ENCODE results near the gene SORBS1. TPM values are rescaled to one million over a fixed set of nuclear protein-coding genes. Genes with fewer than 3 reads are reported as not detected.

The SORBS1 gene
- total and polyA plus RNA-seq, 2 of the 13 experiments (the other 11 are each of a cell fraction or from before 2014, with no cell fraction given) = 16.8 to 39.8 TPM

DNA sequence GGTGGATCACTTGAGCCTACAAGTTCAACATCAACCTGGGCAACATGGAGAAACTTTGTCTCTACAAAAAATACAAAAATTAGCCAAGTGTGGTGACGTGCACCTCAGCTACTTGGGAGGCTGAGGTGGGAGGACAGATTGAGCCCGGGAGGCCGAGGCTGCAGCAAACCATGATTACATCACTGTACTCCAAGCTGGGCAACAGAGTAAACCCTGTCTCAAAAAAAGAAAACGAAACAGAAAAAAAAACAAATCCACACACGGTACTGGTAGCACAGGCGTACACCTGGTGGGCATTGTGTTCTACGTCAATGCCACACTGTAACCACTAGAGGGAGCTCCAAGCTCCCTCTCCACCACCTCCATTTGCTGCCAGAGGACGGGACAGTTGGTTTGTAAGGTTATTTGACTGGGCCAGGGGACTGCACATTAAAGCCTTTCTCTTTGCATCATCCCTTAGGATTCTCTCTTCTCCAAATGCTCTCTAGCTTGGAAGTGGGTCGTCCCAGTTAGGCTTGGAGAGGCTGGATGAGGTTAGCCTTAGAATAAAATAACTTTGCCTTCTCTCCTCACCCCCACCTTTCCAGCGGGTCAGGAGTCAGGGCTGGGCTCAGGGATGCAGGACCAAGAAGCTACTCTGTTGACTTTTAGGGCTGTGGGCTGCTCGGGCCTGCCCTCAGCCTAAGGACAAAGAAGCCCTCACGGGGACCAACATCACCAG, 130.8 kb downstream of the SORBS1 start (continued):
- TF ChIP-seq YY1 (IDR thresholded peaks at IDR 0.05; ENCODE audit: insufficient read depth, insufficient replicate concordance, low read depth, low read length) (peak; percentile 42), ZNF782 (CRISPR knock-in tag; IDR thresholded peaks at IDR 0.05; ENCODE audit: borderline replicate concordance) (no peak), FOXA3 (CRISPR knock-in tag; IDR thresholded peaks at IDR 0.05) (no peak), ZNF30 (CRISPR knock-in tag; IDR thresholded peaks at IDR 0.05) (no peak), TAF1 (CRISPR knock-in tag; IDR thresholded peaks at IDR 0.05) (no peak), ZZZ3 (CRISPR knock-in tag; IDR thresholded peaks at IDR 0.05; ENCODE audit: borderline replicate concordance) (no peak), ZFYVE20 (CRISPR knock-in tag; IDR thresholded peaks at IDR 0.05; ENCODE audit: borderline replicate concordance, low read depth) (no peak), JDP2 (CRISPR knock-in tag; IDR thresholded peaks at IDR 0.05; ENCODE audit: borderline replicate concordance) (no peak), ZNF678 (CRISPR knock-in tag; IDR thresholded peaks at IDR 0.05) (no peak), ZNF10 (CRISPR knock-in tag; IDR thresholded peaks at IDR 0.05; ENCODE audit: borderline replicate concordance, low read depth) (no peak), ZSCAN29 (CRISPR knock-in tag; conservative IDR thresholded peaks at IDR 0.05) (no peak), ZNF775 (CRISPR knock-in tag; IDR thresholded peaks at IDR 0.05; ENCODE audit: borderline replicate concordance) (no peak), ZNF598 (CRISPR knock-in tag; IDR thresholded peaks at IDR 0.05; ENCODE audit: borderline replicate concordance) (no peak)
- TF ChIP-seq, protein P1, sequence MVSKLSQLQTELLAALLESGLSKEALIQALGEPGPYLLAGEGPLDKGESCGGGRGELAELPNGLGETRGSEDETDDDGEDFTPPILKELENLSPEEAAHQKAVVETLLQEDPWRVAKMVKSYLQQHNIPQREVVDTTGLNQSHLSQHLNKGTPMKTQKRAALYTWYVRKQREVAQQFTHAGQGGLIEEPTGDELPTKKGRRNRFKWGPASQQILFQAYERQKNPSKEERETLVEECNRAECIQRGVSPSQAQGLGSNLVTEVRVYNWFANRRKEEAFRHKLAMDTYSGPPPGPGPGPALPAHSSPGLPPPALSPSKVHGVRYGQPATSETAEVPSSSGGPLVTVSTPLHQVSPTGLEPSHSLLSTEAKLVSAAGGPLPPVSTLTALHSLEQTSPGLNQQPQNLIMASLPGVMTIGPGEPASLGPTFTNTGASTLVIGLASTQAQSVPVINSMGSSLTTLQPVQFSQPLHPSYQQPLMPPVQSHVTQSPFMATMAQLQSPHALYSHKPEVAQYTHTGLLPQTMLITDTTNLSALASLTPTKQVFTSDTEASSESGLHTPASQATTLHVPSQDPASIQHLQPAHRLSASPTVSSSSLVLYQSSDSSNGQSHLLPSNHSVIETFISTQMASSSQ (IDR thresholded peaks at IDR 0.05; ENCODE audit: low read depth) = no peak
- TF ChIP-seq, protein P1 (CRISPR knock-in tag; IDR thresholded peaks at IDR 0.05; ENCODE audit: borderline replicate concordance) = no peak
- TF ChIP-seq, protein P2, sequence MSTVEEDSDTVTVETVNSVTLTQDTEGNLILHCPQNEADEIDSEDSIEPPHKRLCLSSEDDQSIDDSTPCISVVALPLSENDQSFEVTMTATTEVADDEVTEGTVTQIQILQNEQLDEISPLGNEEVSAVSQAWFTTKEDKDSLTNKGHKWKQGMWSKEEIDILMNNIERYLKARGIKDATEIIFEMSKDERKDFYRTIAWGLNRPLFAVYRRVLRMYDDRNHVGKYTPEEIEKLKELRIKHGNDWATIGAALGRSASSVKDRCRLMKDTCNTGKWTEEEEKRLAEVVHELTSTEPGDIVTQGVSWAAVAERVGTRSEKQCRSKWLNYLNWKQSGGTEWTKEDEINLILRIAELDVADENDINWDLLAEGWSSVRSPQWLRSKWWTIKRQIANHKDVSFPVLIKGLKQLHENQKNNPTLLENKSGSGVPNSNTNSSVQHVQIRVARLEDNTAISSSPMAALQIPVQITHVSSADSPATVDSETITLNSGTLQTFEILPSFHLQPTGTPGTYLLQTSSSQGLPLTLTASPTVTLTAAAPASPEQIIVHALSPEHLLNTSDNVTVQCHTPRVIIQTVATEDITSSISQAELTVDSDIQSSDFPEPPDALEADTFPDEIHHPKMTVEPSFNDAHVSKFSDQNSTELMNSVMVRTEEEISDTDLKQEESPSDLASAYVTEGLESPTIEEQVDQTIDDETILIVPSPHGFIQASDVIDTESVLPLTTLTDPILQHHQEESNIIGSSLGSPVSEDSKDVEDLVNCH (CRISPR knock-in tag; IDR thresholded peaks at IDR 0.05) = no peak
- TF ChIP-seq, protein P3, sequence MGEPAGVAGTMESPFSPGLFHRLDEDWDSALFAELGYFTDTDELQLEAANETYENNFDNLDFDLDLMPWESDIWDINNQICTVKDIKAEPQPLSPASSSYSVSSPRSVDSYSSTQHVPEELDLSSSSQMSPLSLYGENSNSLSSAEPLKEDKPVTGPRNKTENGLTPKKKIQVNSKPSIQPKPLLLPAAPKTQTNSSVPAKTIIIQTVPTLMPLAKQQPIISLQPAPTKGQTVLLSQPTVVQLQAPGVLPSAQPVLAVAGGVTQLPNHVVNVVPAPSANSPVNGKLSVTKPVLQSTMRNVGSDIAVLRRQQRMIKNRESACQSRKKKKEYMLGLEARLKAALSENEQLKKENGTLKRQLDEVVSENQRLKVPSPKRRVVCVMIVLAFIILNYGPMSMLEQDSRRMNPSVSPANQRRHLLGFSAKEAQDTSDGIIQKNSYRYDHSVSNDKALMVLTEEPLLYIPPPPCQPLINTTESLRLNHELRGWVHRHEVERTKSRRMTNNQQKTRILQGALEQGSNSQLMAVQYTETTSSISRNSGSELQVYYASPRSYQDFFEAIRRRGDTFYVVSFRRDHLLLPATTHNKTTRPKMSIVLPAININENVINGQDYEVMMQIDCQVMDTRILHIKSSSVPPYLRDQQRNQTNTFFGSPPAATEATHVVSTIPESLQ (CRISPR knock-in tag; conservative IDR thresholded peaks at IDR 0.05) = 0 out of 2 replicates have a peak, but pooled peaks have one; percentile 79
- TF ChIP-seq, protein P4, sequence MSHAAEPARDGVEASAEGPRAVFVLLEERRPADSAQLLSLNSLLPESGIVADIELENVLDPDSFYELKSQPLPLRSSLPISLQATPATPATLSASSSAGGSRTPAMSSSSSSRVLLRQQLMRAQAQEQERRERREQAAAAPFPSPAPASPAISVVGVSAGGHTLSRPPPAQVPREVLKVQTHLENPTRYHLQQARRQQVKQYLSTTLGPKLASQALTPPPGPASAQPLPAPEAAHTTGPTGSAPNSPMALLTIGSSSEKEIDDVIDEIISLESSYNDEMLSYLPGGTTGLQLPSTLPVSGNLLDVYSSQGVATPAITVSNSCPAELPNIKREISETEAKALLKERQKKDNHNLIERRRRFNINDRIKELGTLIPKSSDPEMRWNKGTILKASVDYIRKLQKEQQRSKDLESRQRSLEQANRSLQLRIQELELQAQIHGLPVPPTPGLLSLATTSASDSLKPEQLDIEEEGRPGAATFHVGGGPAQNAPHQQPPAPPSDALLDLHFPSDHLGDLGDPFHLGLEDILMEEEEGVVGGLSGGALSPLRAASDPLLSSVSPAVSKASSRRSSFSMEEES (CRISPR knock-in tag; IDR thresholded peaks at IDR 0.05) = no peak
